Spleen (tissue), 7 donors: Measurements from ENCODE around the gene TSHZ3.

Source experiments
- CTCF ChIP-seq, 11 experiments: fragments of 200-600 bp in 7 of 11; fragments of 450-650 bp in 4 of 11; sonication (generic) in 4 of 11; IDR thresholded peaks in 8 of 11; conservative IDR thresholded peaks in 3 of 11; 1 replicate in 7 of 11; 2 replicates in 4 of 11; pipeline versions ENCODE4 v1.4.0 to v1.8.0; 2016 to 2021; ENCODE audit warnings: antibody characterized with exemption in 11 of 11, inconsistent platforms in 4 of 11, mild to moderate bottlenecking in 1 of 11
- POLR2AphosphoS5 ChIP-seq, 3 donors: sonication (generic); formaldehyde crosslinking; IDR thresholded peaks; one replicate each; pipeline ENCODE4 v1.5.1; 2017; ENCODE audit warnings: antibody characterized with exemption in 3 of 3
- donor health status: DM: no; HTN: no; CAD: no; lungs with moderate emphysema.
- donor health status: DM: no; HTN: no; CAD: no.
- donor health status: DM: no; HTN: no; CAD: no.

- TF ChIP-seq CTCF (IDR thresholded peaks at IDR 0.05 in 8 of 11, conservative IDR thresholded peaks at IDR 0.05 in 3 of 11) (no peak), POLR2AphosphoS5 (IDR thresholded peaks at IDR 0.05) (no peak)
Measured at GRCh38 chr19:31292639-31293185, 56.5 kb downstream of the TSHZ3 start.
